Glomerular endothelial cell (primary cell): ENCODE data around the gene LY6G5C. TPM values are rescaled to one million over a fixed set of nuclear protein-coding genes. Genes with fewer than 3 reads are reported as not detected.

Experiments
- total RNA-seq: library from RNA; depleted of rRNA; stranded (reverse); fragments of >200 nt; gene quantifications from 2 replicates; pipeline ENCODE4 v1.2.3, GENCODE V29; 2015

LY6G5C gene
- total RNA-seq, 1 donor from 2014 or later: 4.1 TPM

Other genes with a start within 250 kb of the LY6G5C start
- gene MICB, start 182.9 kb downstream of the LY6G5C start, total RNA-seq: 14.5 and 19.1 TPM in 2 replicates
- not detected in 2 replicates for gene MCCD1, start 152.1 kb downstream of the LY6G5C start, total RNA-seq
- 230 and 249 TPM in 2 replicates for gene DDX39B, start 139.1 kb downstream of the LY6G5C start, total RNA-seq
- gene ATP6V1G2, start 134.5 kb downstream of the LY6G5C start, total RNA-seq: 0.18 and 1.2 TPM in 2 replicates
- gene NFKBIL1, start 133.5 kb downstream of the LY6G5C start, total RNA-seq: 20.6 and 27.7 TPM in 2 replicates
- gene LTA, start 108.8 kb downstream of the LY6G5C start, total RNA-seq: 0.53 TPM in 1 of 2 replicates, not detected in the other
- 0.88 and 4.4 TPM in 2 replicates for gene TNF, start 105.5 kb downstream of the LY6G5C start, total RNA-seq
- 16.5 and 41.8 TPM in 2 replicates for gene LTB, start 98.6 kb downstream of the LY6G5C start, total RNA-seq
- gene LST1, start 94.8 kb downstream of the LY6G5C start, total RNA-seq: 0.87 and 0.99 TPM in 2 replicates
- not detected in 2 replicates for gene NCR3, start 88.1 kb downstream of the LY6G5C start, total RNA-seq
- not detected in 2 replicates for gene AIF1, start 65.8 kb downstream of the LY6G5C start, total RNA-seq
- 125 and 166 TPM in 2 replicates for gene PRRC2A, start 60.4 kb downstream of the LY6G5C start, total RNA-seq
- 259 and 375 TPM in 2 replicates for gene BAG6, start 28.4 kb downstream of the LY6G5C start, total RNA-seq
- gene APOM, start 25.2 kb downstream of the LY6G5C start, total RNA-seq: not detected in 2 replicates
- 19.1 and 19.6 TPM in 2 replicates for gene C6orf47, start 20.3 kb downstream of the LY6G5C start, total RNA-seq
- 13.0 and 14.5 TPM in 2 replicates for gene GPANK1, start 16.1 kb downstream of the LY6G5C start, total RNA-seq
- 292 and 314 TPM in 2 replicates for gene CSNK2B, start 15.0 kb downstream of the LY6G5C start, total RNA-seq
- gene LY6G5B, start 11.1 kb downstream of the LY6G5C start, total RNA-seq: 2.6 and 7.9 TPM in 2 replicates
- gene ABHD16A, start 22.3 kb upstream of the LY6G5C start, total RNA-seq: 35.7 and 49.2 TPM in 2 replicates
- gene LY6G6F, start 25.8 kb upstream of the LY6G5C start, total RNA-seq: not detected in 2 replicates
- gene LY6G6D, start 34.3 kb upstream of the LY6G5C start, total RNA-seq: not detected in 2 replicates
- not detected in 2 replicates for gene LY6G6C, start 40.7 kb upstream of the LY6G5C start, total RNA-seq
- gene MPIG6B, start 42.3 kb upstream of the LY6G5C start, total RNA-seq: not detected in 2 replicates
- gene DDAH2, start 48.2 kb upstream of the LY6G5C start, total RNA-seq: 110 and 138 TPM in 2 replicates
- gene CLIC1, start 55.5 kb upstream of the LY6G5C start, total RNA-seq: 541 and 655 TPM in 2 replicates
- 3.7 and 18.7 TPM in 2 replicates for gene MSH5, start 58.9 kb upstream of the LY6G5C start, total RNA-seq
- gene SAPCD1, start 81.6 kb upstream of the LY6G5C start, total RNA-seq: 3.3 and 3.9 TPM in 2 replicates
- 0.34 and 0.58 TPM in 2 replicates for gene VWA7, start 96.3 kb upstream of the LY6G5C start, total RNA-seq
- 90.9 and 105 TPM in 2 replicates for gene VARS1, start 114.7 kb upstream of the LY6G5C start, total RNA-seq
- 45.3 and 74.3 TPM in 2 replicates for gene LSM2, start 125.9 kb upstream of the LY6G5C start, total RNA-seq
- gene HSPA1L, start 134.2 kb upstream of the LY6G5C start, total RNA-seq: 0.44 and 0.53 TPM in 2 replicates
- 140 and 161 TPM in 2 replicates for gene HSPA1A, start 134.5 kb upstream of the LY6G5C start, total RNA-seq
- gene HSPA1B, start 146.7 kb upstream of the LY6G5C start, total RNA-seq: 76.3 and 95.3 TPM in 2 replicates
- gene NEU1, start 181.8 kb upstream of the LY6G5C start, total RNA-seq: 82.6 and 83.5 TPM in 2 replicates
- 0.05 and 1.7 TPM in 2 replicates for gene SLC44A4, start 197.9 kb upstream of the LY6G5C start, total RNA-seq
- 39.0 and 46.4 TPM in 2 replicates for gene EHMT2, start 216.6 kb upstream of the LY6G5C start, total RNA-seq
- gene ZBTB12, start 221.0 kb upstream of the LY6G5C start, total RNA-seq: 1.7 TPM in 2 replicates
- gene C2, start 246.7 kb upstream of the LY6G5C start, total RNA-seq: not detected in 2 replicates